ENCODE results near the gene HOXA7.

HOXA7 gene

DNA sequence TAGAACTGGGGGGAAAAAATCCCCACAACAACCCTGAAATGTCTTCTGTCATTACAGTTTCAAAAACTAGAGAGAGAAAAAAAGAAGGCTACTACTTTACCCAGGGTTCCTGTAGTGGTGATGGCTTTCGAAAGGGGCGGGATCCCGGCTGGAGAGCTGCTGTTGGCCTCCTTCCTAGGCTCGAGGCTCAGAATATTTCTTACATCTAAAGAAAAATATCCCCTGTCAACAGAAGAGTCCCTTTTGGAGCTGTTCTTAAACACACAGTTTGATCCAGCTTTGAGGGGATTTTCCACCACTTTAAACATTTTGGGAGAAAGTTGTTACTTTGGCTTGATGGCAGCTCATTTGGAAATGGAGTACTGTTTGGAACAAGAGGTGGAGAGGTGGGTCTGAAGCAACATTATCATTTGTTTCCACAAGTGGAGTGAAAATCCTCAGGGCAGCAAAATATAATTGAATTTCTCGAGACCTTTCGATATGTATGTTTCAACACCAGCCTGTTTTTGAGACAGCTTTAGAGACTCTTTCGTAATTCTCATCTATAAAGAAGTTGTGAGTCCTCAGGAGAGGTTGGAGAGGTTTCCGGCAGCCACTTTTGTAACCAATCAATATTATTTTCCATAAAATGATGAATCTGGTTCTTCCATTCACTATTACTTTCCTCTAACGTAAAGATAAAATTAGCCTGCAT lies 38.4 kb upstream of the HOXA7 start:
- no peak overlapping the region for H3K4me3 ChIP-seq
- peak overlapping the region in 1 of 21 experiments; percentile 14 for H3K27ac ChIP-seq

DNA sequence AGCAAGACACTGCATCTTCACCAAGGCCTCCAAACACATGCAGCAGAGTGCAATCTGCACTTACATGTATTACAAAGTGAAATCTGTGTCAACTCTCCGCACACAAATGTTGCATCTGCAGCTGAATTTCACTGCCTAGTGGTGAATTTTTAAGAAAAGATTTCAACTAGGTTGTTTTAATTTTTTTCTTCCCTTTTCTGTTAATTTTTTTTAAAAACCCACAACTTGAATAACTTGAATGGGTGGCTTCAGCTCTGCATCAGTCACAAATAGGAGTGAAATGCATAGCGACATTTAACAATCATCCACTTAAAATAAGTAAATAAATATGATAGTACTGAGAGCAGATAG lies 37.5 kb upstream of the HOXA7 start:
- H3K4me3 ChIP-seq, result peak overlapping the region in 1 of 7 experiments; percentile 28

GRCh38 chr7:27193335-27194001 lies 37.0 kb upstream of the HOXA7 start:
- Histone ChIP-seq H3K4me3 (peak overlapping the region in 6 of 7 experiments; percentile 14 to 33 (median 19)), H3K27ac (peak overlapping the region in 5 of 21 experiments; percentile 47 to 78 (median 67))

More for the DNA sequence above, 37.5 kb upstream of the HOXA7 start:
- peak overlapping the region in 2 of 21 experiments; percentile 67 for H3K27ac ChIP-seq

DNA sequence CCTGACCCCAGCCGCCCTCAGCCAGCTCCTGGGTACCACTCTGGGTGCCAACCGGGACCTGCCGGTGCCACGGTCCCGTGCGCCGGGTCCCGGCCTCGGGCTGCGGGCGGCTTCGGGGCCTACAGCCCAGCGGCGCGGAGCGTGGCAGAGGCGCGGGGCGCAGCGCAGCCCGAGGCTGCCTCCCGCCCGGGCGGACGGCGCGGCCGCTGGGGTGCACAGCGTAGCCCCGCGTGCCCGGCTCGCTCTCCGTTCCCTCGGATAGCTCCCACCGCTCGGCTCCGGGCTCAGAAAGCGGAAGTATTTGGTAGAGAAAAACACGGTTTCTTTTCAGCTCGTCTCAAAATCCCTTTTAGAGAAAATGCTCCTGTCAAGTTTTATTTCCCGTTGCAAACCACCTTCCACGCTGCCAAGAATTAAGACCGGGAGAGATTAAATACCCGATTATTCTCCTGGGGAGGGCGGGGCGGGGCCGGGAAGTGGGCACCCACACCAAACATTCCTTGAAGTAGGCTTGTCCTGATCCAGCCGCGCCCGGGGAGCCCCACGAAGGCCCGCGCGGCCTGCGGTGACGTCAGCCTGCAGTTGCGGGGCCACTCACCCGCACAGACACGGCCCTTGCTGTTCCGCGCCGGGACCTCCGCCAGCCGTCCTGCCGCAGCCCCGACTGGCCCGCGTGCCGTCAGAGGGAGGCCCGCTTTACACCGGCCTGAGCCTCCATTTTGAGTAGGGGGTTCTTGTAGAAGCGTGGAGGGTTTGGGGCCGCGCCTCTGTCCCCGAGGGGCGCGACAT lies 36.3 kb upstream of the HOXA7 start:
- H3K27ac ChIP-seq, result peak overlapping the region in 6 of 21 experiments; percentile 32 to 78 (median 67)

GRCh38 chr7:27191833-27192545 lies 35.5 kb upstream of the HOXA7 start:
- Histone ChIP-seq H3K4me3 (peak overlapping the region in 4 of 7 experiments; percentile 18 to 33 (median 25)), H3K27ac (peak overlapping the region in 4 of 21 experiments; percentile 67 to 78 (median 70))

More for the DNA sequence above, 36.3 kb upstream of the HOXA7 start:
- peak overlapping the region; percentile 14 to 33 (median 20) for H3K4me3 ChIP-seq

GRCh38 chr7:27191161-27191731 lies 34.8 kb upstream of the HOXA7 start:
- Histone ChIP-seq H3K27ac (peak overlapping the region in 3 of 21 experiments; percentile 67 to 78 (median 72)), H3K4me3 (no peak overlapping the region)

DNA sequence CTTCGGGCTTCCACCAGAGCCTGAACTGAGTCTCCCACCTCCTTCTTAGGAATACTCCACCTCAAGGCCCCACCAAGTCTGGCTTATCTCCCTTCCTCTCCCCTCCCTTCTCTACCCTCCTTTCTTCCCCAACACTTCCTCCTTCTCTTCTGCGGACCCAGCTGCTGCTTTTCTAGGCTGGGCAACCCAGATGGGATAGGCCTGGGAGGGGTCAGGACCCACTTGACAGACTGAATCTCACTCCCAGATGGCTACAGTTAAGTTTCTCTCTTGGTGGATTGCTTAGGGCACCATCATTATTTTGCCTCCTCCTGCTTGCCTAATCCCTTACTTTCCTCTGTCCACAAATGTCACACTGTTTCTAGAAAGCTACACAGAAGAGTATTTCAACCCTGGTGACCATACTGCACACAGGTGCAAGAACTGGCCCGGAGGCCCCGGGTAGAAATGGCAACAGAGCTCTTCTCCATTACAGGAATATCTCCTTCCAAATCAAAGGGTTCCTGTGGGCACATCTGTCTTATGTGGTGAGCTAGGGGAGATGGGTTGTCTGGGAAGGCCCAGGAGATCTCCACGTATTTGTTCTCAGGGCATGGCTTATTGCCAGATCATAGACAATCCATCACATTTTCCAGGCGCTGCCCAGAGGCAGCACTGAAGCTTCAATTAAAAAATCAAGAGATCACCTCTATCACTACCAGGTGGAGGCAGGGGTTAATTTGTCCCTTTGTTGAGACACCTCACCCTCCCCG lies 33.7 kb upstream of the HOXA7 start:
- peak overlapping the region in 2 of 21 experiments; percentile 2 to 64 for H3K27ac ChIP-seq
- H3K4me3 ChIP-seq, result no peak overlapping the region

DNA sequence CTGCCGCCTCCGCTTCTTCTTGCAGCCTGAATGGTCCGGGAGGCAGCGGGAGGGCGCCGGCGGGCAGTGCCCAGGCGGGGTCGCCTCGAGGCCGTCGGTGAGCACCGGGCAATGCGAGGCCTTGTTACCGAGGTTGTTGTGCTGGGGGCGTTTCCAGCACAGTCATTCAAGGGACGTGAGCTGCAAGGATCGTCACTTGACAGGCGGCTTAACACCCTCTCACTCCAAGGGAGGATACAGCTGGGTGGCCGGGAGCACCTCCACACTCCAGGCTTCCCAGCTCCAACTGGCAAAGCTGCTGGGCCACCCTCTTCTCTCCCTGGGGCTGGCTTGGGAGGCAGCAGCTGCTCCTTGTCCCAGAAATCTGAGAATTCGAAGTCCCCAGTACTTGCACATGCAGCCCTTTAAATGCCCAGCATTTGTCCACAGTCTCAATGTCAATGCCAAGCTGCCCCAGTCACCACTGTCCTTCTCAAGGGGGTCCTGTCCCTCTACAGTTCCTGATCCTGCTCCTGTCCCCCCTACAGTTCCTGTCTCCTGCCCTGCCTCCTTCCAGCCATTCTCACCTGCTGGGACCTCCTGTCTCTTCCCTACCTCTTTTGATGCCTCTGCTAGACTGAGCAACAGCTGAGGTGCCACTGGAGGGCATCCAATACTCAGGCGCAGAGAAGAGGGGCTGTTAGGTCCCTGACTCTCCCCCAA lies 33.0 kb upstream of the HOXA7 start:
- H3K27ac ChIP-seq, result peak overlapping the region in 5 of 21 experiments; percentile 51 to 78 (median 67)

GRCh38 chr7:27188386-27189294 lies 32.2 kb upstream of the HOXA7 start:
- Histone ChIP-seq H3K4me3 (peak overlapping the region in 5 of 7 experiments; percentile 1 to 15 (median 6)), H3K27ac (peak overlapping the region in 6 of 21 experiments; percentile 3 to 78 (median 66))

More for the DNA sequence above, 33.0 kb upstream of the HOXA7 start:
- peak overlapping the region in 1 of 7 experiments; percentile 15 for H3K4me3 ChIP-seq

DNA sequence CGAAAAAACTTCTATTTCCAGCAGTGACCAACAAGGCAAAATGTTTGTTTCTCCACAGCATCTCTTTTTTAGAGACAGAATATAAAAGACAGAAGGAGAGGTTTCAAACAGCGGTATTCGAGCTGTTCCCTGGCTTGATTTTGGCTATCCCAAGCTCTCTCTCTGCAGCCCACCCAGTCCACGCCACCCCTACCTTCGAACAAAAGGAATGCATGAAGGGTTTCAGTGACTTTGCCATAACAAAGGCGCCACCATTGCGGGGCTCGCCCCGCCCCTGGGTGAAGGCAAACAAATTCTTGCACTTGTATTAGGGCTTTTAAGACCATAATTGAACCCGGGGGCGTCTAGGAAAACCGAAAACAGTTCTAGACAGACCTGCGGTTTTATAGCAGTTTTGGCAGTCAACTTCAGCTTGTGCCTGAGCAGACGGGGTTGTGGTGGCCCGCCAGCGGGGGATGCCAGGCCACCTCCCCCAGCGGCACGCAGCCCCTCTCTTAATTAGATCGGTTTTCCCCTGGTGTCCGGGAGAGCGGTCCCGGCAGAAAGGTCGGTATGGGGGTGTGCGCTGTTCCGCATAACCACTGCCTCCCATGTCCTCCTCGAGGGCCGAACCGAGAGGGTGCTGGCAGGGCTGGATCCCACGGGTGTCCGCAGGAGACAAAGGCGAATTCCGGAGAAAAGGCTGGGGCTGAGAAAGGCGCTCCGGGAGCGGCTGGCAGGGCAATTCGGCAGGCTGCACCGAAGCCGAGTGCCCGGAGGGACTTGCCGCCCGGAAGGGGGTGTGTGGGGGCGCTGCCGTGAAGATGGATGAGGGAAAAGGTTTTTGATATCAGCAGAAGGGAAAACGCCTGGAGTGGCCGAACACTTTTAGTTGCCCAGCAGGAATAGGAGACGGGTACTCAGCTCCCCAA lies 31.3 kb upstream of the HOXA7 start:
- Histone ChIP-seq H3K27ac (peak overlapping the region in 6 of 21 experiments; percentile 3 to 78 (median 66)), H3K4me3 (peak overlapping the region in 4 of 7 experiments; percentile 3 to 15 (median 8))

DNA sequence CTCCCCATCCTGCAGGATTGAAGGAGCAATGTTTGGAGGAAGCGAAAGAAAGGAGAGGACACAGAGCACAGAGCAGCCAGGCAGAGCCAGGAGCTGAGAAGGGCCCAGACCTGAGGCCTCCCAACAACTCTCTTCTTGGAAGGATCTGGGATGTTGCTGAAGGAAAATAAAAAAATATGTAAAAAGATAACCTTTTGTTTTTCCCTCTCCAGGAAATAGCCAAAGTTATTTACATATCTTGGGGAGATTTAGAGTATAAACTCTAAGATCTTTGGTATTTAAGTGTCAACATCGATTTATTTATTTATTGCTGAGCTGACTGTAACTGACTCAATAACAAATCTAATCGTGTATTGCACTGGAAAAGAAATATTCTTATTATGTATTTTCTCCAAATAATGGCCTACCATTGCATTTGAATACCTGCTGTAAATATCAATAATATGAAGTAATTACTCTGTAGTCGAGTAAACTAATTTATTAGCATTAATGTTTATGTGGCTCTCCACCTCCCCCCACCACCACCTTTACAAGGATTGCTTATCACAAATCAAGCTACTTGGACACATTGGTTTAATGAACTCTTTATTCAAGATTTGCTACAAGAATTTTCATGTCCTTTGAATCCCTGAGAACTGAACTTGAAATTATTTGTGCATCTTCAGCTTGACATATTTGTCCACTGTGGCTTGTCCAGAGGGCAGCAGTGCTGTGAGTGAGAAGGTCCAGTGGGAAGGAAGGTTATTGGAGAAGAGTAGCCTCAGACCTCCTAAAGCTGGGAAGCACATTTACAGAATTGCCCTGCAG lies 30.4 kb upstream of the HOXA7 start:
- Histone ChIP-seq H3K4me3 (no peak overlapping the region), H3K27ac (peak overlapping the region in 5 of 21 experiments; percentile 25 to 81 (median 74))

DNA sequence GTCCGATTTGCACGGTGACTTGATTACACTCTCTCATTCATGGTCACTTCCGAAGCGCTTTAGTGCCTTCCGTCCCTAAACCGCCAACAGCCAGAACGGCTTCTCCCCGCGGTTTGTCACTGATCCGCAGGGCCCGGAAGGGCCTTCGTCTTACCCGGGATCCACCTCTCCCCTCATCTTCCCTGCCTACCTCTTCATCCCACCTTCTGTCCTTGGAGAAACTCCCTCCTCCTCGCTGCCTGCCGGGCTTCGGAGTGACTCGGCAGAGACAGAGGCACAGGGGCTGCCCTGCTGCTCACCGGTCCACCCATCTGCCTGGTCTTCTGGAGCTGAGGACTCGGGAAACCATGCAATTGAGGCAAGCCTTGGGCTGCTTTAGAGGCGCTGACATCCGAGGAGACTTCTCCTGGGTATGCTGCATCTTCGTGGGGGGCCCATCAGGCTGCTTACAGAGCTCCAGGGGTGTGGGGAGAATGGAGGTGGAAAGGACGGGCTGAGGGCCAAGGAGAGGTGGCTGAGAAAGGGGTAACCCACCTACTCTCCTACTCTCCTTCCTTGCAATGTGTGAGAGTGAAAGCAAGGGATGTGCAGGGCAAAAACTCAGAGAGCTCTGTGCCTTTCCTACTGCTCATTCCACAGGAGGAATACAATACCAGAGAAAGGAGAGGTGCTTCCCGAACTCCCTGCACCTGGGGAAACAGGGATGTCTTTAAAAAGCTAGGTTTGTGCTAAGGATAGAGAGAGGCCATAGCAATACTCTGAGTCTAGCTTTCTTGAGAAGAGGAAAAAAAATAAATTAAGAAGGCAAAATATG lies 29.6 kb upstream of the HOXA7 start:
- H3K4me3 ChIP-seq, result peak overlapping the region in 2 of 7 experiments; percentile 43 to 48

DNA sequence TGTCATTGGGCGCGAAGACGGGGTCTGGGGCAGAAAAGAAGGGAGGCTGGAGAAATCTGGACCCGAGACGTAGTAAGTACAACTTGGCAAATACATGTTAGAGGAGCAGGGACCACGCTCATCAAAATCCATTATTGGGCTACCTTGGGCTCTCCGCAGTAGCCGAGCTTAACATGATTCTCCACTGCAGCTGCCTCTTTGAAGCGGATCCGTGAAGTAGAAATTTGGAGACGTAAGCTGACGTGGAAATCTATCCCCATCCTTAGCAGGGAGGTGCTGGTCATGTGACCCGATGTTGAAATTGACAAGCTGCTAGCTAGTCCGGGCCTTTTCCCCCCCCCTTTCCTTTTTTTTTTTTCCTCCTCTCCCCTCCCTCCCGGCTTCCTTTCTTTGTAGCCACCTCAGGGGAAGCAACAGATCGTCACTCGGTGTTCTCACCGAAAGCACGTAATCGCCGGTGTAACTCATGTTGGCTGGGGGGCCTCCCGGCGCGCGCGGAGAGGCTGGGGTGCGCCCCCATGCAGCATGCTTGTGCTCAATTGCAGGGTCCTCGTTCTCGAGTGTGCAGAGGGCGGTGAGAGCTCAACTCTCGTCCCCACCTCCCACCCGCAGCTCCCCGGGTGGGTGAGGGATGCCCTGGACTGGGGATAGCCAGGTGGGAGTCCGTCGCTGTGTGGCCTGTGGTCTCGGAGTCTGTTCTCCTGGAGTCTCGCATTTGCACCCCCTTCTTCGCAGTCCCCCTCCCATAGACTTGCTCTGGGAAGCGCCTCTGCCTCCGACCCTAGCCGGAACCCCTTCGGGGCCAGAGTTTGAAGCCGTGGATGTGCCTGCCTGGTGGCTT lies 28.8 kb upstream of the HOXA7 start, which contains the start of gene HOXA11:
Gene HOXA11 (minus strand): TSS at position 220 of the 841 bp plus-strand sequence. CDS start 88 bp downstream, at position 132.
- H3K27ac ChIP-seq, result peak within 1 kb of the TSS in 10 of 21 experiments; percentile 21 to 81 (median 74)
- peak within 1 kb of the TSS; percentile 16 to 48 (median 41) for H3K4me3 ChIP-seq

More for the DNA sequence above, 29.6 kb upstream of the HOXA7 start:
- H3K27ac ChIP-seq, result peak overlapping the region in 7 of 21 experiments; percentile 34 to 81 (median 75)

All from skin epidermis (tissue), 12 donors.